MCF 10A (cell line): Measurements from ENCODE around the gene HRH4. TPM values are rescaled to one million over a fixed set of nuclear protein-coding genes. Genes with fewer than 3 reads are reported as not detected.

ENCODE experiments used
- BruUV-seq: library from RNA; stranded (reverse); fragments of 400-500 nt; replicated peaks from 2 replicates; lab custom pipeline; 2021; lab: Mats Ljungman, UMichigan
- CTCF ChIA-PET: fragments of 300-600 bp; sonication (Branson Sonifier 250); formaldehyde crosslinking; extraction: SDS; loops from one replicate; lab custom pipeline; 2021; ENCODE audit warnings: antibody characterized with exemption, inconsistent platforms; lab: Yijun Ruan, JAX
- POLR2A ChIA-PET: fragments of 300-600, 350-650 bp; sonication (Branson Sonifier 250); formaldehyde crosslinking; extraction: SDS; loops from one replicate; lab custom pipeline; 2020; ENCODE audit warnings: antibody characterized with exemption, inconsistent platforms; lab: Yijun Ruan, JAX
- DNase-seq: peaks from one replicate; pipeline ENCODE4 v3.0.0-alpha.2; 2018; ENCODE audit not compliant: unreplicated experiment
- H3K27ac Mint-ChIP-seq: one replicate; pipeline ENCODE4 v1.8.0; 2022; ENCODE audit warnings: mild to moderate bottlenecking, low read depth, mixed read lengths; ENCODE audit not compliant: unreplicated experiment
- H3K27me3 Mint-ChIP-seq: one replicate; pipeline ENCODE4 v1.8.0; 2022; ENCODE audit warnings: mixed read lengths; ENCODE audit not compliant: insufficient read depth, unreplicated experiment
- H3K36me3 Mint-ChIP-seq: one replicate; pipeline ENCODE4 v1.8.0; 2022; ENCODE audit warnings: mild to moderate bottlenecking, moderate library complexity, mixed read lengths; ENCODE audit not compliant: insufficient read depth, unreplicated experiment
- H3K4me1 Mint-ChIP-seq: one replicate; pipeline ENCODE4 v1.8.0; 2022; ENCODE audit warnings: mixed read lengths; ENCODE audit not compliant: insufficient read depth, unreplicated experiment
- H3K4me3 Mint-ChIP-seq: one replicate; pipeline ENCODE4 v1.8.0; 2022; ENCODE audit warnings: mild to moderate bottlenecking, moderate library complexity, mixed read lengths; ENCODE audit not compliant: unreplicated experiment
- H3K9me3 Mint-ChIP-seq: one replicate; pipeline ENCODE4 v1.8.0; 2022; ENCODE audit warnings: mixed read lengths; ENCODE audit not compliant: unreplicated experiment
- intact Hi-C: fragments of 100-400 bp; cut with micrococcal nuclease; formaldehyde crosslinking; loops from 2 replicates; pipeline ENCODE4 v1.14.1; 2022
- total RNA-seq: library from RNA; stranded (reverse); gene quantifications from 2 replicates; pipeline ENCODE4 v1.2.3, GENCODE V29; 2022
- TF ChIP-seq, protein P1 (sequence below): fragments of 200-600 bp; IDR thresholded peaks from one replicate; pipeline ENCODE4 v1.8.0; 2022; ENCODE audit warnings: antibody characterized with exemption, mild to moderate bottlenecking; ENCODE audit not compliant: unreplicated experiment

The HRH4 gene
- total RNA-seq, 1 experiment from 2014 or later, result 0.16 TPM

DNA sequence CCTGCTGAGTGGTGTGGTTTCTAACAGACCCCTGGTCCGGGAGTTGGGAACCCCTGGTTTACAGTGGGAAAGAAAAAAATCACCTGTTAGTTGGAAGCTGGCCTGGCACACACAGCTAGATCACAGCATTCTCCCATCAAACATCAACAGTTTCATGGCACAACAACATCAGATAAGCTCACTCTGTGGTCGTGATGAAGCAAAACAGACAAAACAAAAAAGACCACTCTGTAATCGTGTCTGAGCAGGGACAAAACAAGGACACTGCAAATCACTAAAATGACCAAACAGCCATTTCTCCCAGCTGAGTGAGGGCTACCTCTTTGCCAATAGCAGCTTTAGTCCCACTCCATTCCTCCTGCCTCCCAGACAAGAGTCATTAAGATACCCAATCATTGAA, 43.0 kb upstream of the HRH4 start:
- Mint-ChIP-seq H3K27me3 (no peaks in the 10 kb centered on the region), H3K27ac (no peak overlapping the region), H3K4me3 (no peak overlapping the region), H3K4me1 (peaks cover 9% of the 10 kb centered on the region), H3K36me3 (no peaks in the 10 kb centered on the region), H3K9me3 (no peaks in the 10 kb centered on the region)
- CTCF ChIA-PET, result interaction anchor here (0.9 to 1.3 kb wide), 2 partner anchors 58 to 241 kb away, joined by 3 to 4 read pairs; no protein-coding TSS in a partner anchor
- TF ChIP-seq, protein P1, sequence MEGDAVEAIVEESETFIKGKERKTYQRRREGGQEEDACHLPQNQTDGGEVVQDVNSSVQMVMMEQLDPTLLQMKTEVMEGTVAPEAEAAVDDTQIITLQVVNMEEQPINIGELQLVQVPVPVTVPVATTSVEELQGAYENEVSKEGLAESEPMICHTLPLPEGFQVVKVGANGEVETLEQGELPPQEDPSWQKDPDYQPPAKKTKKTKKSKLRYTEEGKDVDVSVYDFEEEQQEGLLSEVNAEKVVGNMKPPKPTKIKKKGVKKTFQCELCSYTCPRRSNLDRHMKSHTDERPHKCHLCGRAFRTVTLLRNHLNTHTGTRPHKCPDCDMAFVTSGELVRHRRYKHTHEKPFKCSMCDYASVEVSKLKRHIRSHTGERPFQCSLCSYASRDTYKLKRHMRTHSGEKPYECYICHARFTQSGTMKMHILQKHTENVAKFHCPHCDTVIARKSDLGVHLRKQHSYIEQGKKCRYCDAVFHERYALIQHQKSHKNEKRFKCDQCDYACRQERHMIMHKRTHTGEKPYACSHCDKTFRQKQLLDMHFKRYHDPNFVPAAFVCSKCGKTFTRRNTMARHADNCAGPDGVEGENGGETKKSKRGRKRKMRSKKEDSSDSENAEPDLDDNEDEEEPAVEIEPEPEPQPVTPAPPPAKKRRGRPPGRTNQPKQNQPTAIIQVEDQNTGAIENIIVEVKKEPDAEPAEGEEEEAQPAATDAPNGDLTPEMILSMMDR, result no peak
- no TSS peak for BruUV-seq
- POLR2A ChIA-PET, result interaction anchor here (0.6 kb wide), 1 partner anchor 146 kb away, joined by 3 read pairs; no protein-coding TSS in a partner anchor
- intact Hi-C loops, result no loop called here
- DNase-seq, result no peak

DNA sequence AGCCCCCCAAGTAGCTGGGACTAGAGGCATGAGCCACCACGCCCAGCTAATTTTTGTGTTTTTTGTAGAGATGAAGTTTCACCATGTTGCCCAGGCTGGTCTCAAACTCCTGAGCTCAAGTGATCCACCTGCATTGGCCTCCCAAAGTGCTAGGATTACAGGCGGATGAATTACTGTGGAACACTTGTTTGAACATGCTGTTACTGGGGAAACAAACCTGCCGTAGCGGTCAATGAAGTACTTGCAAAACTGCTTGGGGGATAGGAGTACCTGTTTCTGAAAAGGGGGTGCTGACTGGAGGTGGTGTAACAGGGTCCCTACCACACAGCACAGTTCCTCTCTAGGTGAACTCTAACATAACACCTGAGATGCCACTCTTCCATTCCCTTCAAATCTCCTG, 39.9 kb upstream of the HRH4 start:
- ChIA-PET CTCF (interaction anchor here (1.0 to 1.3 kb wide), 2 partner anchors 8 to 60 kb away, joined by 3 to 4 read pairs; no protein-coding TSS in a partner anchor), POLR2A (interaction anchor here (0.6 kb wide), 1 partner anchor 79 kb away, joined by 3 read pairs; no protein-coding TSS in a partner anchor)
- no peaks in the 10 kb centered on the region for H3K27me3 Mint-ChIP-seq
- no peak for DNase-seq
- no peak overlapping the region for H3K27ac Mint-ChIP-seq
- no peaks in the 10 kb centered on the region for H3K36me3 Mint-ChIP-seq
- no peaks in the 10 kb centered on the region for H3K4me1 Mint-ChIP-seq
- intact Hi-C loops, result no loop called here
- TF ChIP-seq, protein P1, result no peak
- no peak overlapping the region for H3K4me3 Mint-ChIP-seq
- H3K9me3 Mint-ChIP-seq, result no peaks in the 10 kb centered on the region
- BruUV-seq, result no TSS peak

DNA sequence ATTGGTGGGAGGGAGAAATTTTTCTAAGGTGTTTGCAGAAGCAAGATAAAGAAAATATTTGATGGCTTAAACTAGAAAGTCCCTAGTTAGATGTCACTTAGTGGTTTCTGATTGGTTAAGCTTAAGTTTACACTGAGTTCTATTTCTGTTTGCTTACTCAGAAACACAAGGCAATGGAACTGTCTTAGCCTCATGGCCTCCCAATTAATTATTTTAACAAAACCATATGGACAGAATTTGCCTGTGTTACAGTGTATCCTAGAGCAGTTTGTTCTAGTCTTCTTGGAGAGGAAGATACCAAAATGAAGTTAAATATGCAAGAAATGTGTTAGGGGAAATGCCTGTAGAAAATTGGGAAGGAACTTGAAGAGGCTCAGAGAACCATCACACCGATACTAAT, 38.6 kb upstream of the HRH4 start:
- H3K27ac Mint-ChIP-seq, result no peak overlapping the region
- intact Hi-C loops, result no loop called here
- H3K4me1 Mint-ChIP-seq, result no peaks in the 10 kb centered on the region
- no peak for DNase-seq
- H3K36me3 Mint-ChIP-seq, result peaks cover under 1% of the 10 kb centered on the region
- H3K27me3 Mint-ChIP-seq, result no peaks in the 10 kb centered on the region
- no TSS peak for BruUV-seq
- ChIA-PET POLR2A (interaction anchor here (0.7 to 1.3 kb wide), 2 partner anchors 24 to 151 kb away, joined by 3 to 6 read pairs; partner anchors contain the start of gene OSBPL1A), CTCF (interaction anchor here (1.3 kb wide), 1 partner anchor 12 kb away, joined by 3 read pairs; no protein-coding TSS in a partner anchor)
- TF ChIP-seq, protein P1, result no peak
- H3K4me3 Mint-ChIP-seq, result no peak overlapping the region
- no peaks in the 10 kb centered on the region for H3K9me3 Mint-ChIP-seq

DNA sequence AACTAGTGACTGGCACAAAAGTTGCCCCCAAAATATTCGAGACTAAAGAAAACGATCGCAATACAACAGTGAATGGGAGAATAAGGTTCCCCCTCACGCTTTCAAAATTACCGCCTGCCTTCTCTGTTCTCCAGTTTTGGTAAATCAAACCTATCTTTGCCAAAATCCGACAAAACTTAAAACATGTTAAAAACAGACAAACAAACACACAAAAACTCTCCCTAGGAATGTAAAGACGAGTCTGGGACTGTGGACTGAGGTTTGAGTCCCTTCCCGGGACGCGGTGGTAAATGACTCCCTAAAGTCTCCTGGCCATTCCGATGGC, 34.4 kb upstream of the HRH4 start:
- BruUV-seq, result TSS peak; percentile 93
- Mint-ChIP-seq H3K4me3 (peak overlapping the region; percentile 92), H3K4me1 (peaks cover 6% of the 10 kb centered on the region), H3K36me3 (peaks cover 19% of the 10 kb centered on the region), H3K27ac (peak overlapping the region; percentile 94), H3K9me3 (no peaks in the 10 kb centered on the region), H3K27me3 (no peaks in the 10 kb centered on the region)
- ChIA-PET POLR2A (interaction anchor here (0.6 to 3.4 kb wide), 9 partner anchors 10 to 154 kb away, joined by 3 to 103 read pairs (median 4); partner anchors contain the start of gene OSBPL1A), CTCF (interaction anchor here (0.6 to 1.5 kb wide), 4 partner anchors 63 to 72 kb away, joined by 3 to 5 read pairs (median 3); no protein-coding TSS in a partner anchor)
- DNase-seq, result no peak
- intact Hi-C loops, result loop anchor here (2.0 to 5.0 kb wide), 2 partner anchors 27 to 69 kb away; no protein-coding TSS in a partner anchor
- TF ChIP-seq, protein P1, result no peak
